GM19023 (cell line): ENCODE measurements around the gene CHPF.

Experiments used
- ATAC-seq: cut with Tn5 transposase; IDR thresholded peaks from one replicate; pipeline ENCODE4 v1.9.1; 2021; ENCODE audit warnings: mild to moderate bottlenecking, moderate library complexity; ENCODE audit not compliant: unreplicated experiment

Gene CHPF

GRCh38 chr2:219567791-219568361, 24.3 kb upstream of the CHPF start:
- no peak for ATAC-seq

GRCh38 chr2:219567131-219567530, 23.5 kb upstream of the CHPF start:
- no peak for ATAC-seq

- no peak for ATAC-seq
These were observed 23.0 kb upstream of the CHPF start for GRCh38 chr2:219566640-219567039.

GRCh38 chr2:219565130-219566080, 21.8 kb upstream of the CHPF start:
- no peak for ATAC-seq

GRCh38 chr2:219563271-219563928, 19.8 kb upstream of the CHPF start:
- ATAC-seq = no peak

GRCh38 chr2:219562049-219563020, 18.7 kb upstream of the CHPF start:
- no peak for ATAC-seq

GRCh38 chr2:219561179-219562048, 17.8 kb upstream of the CHPF start:
- no peak for ATAC-seq

- ATAC-seq = no peak
These were observed 17.2 kb upstream of the CHPF start for GRCh38 chr2:219560893-219561178.

GRCh38 chr2:219560037-219560892, 16.7 kb upstream of the CHPF start:
- no peak for ATAC-seq

GRCh38 chr2:219559156-219559915, 15.7 kb upstream of the CHPF start:
- no peak for ATAC-seq

GRCh38 chr2:219557791-219558785, 14.5 kb upstream of the CHPF start:
- ATAC-seq = no peak

GRCh38 chr2:219557320-219557719, 13.7 kb upstream of the CHPF start:
- ATAC-seq = no peak

- no peak for ATAC-seq
These were observed 12.8 kb upstream of the CHPF start for GRCh38 chr2:219556413-219556812.

GRCh38 chr2:219555956-219556355, 12.3 kb upstream of the CHPF start:
- no peak for ATAC-seq

- ATAC-seq = no peak
These were observed 10.7 kb upstream of the CHPF start for GRCh38 chr2:219554350-219554749.

GRCh38 chr2:219553463-219553963, 9.9 kb upstream of the CHPF start:
- no peak for ATAC-seq

- ATAC-seq = no peak
These were observed 9.5 kb upstream of the CHPF start for GRCh38 chr2:219553168-219553417.
